HG03442 (cell line): ENCODE data around the gene GLCE.
"Not testable (repeated sequence)": the region's sequence is repeated elsewhere in the genome, so short reads cannot be mapped to it uniquely, and the experiment has no call there.

ENCODE experiments used
- ATAC-seq: cut with Tn5 transposase; IDR thresholded peaks from one replicate; pipeline ENCODE4 v1.9.1; 2021; ENCODE audit warnings: mild to moderate bottlenecking, moderate library complexity; ENCODE audit not compliant: unreplicated experiment

Gene GLCE

GRCh38 chr15:69293741-69294615 is 133.5 kb downstream of the GLCE start:
- no peak for ATAC-seq

- no peak for ATAC-seq
These were observed 136.2 kb downstream of the GLCE start for GRCh38 chr15:69296606-69297005.

GRCh38 chr15:69297642-69298353 is 137.4 kb downstream of the GLCE start:
- no peak for ATAC-seq

- ATAC-seq, result no peak
These were observed 137.9 kb downstream of the GLCE start for GRCh38 chr15:69298354-69298696.

- ATAC-seq, result no peak
These were observed 138.4 kb downstream of the GLCE start, which contains the start of gene PAQR5 for GRCh38 chr15:69298697-69299441. TSS of gene PAQR5 (plus strand) at chr15:69298912. CDS start at chr15:69360081, 61,169 bp downstream.

- ATAC-seq, result no peak
These were observed 139.0 kb downstream of the GLCE start for GRCh38 chr15:69299451-69299886.

- ATAC-seq, result no peak
These were observed 139.6 kb downstream of the GLCE start for GRCh38 chr15:69299943-69300588.

GRCh38 chr15:69301101-69301500 is 140.7 kb downstream of the GLCE start:
- not testable (repeated sequence) for ATAC-seq

- not testable (repeated sequence) for ATAC-seq
These were observed 141.7 kb downstream of the GLCE start for GRCh38 chr15:69302087-69302486.

- ATAC-seq, result no peak
These were observed 142.5 kb downstream of the GLCE start for GRCh38 chr15:69302929-69303328.

- ATAC-seq, result no peak
These were observed 143.1 kb downstream of the GLCE start for GRCh38 chr15:69303337-69304181.

GRCh38 chr15:69304182-69304545 is 143.7 kb downstream of the GLCE start:
- no peak for ATAC-seq

- no peak for ATAC-seq
These were observed 144.9 kb downstream of the GLCE start for GRCh38 chr15:69305204-69305931.

- no peak for ATAC-seq
These were observed 145.6 kb downstream of the GLCE start for GRCh38 chr15:69305933-69306568.

- no peak for ATAC-seq
These were observed 147.5 kb downstream of the GLCE start for GRCh38 chr15:69307939-69308338.

GRCh38 chr15:69308949-69309348 is 148.5 kb downstream of the GLCE start:
- ATAC-seq, result no peak

GRCh38 chr15:69311319-69311721 is 150.9 kb downstream of the GLCE start:
- ATAC-seq, result no peak

GRCh38 chr15:69313432-69314000 is 153.1 kb downstream of the GLCE start:
- ATAC-seq, result no peak
